Astrocyte of the cerebellum (primary cell): ENCODE results near the gene FAM156A.
"Not testable (repeated sequence)": the region's sequence is repeated elsewhere in the genome, so short reads cannot be mapped to it uniquely, and the experiment has no call there.

ENCODE experiments used
- DNase-seq: peaks from one replicate; pipeline ENCODE4 v3.0.0-alpha.2; 2011; ENCODE audit warnings: low read depth
- H3K4me3 ChIP-seq: 2 replicates; pipeline ENCODE4 v1.5.1; 2011; ENCODE audit warnings: mild to moderate bottlenecking, low read depth, low read length, moderate library complexity
- in situ Hi-C: cut with HindIII; loops from 2 replicates; pipeline ENCODE4 v1.10.0; 2017; ENCODE audit warnings: low sequenced_read_pairs
- TF ChIP-seq, protein P1 (sequence below): IDR thresholded peaks from 2 replicates; pipeline ENCODE4 v1.5.1; 2012; ENCODE audit warnings: low read length, low read depth, moderate library complexity, mild to moderate bottlenecking; ENCODE audit errors: missing control alignments

FAM156A gene

GRCh38 chrX:52940704-52941103 is 17.6 kb downstream of the FAM156A start:
- DNase-seq, H3K4me3 ChIP-seq, in situ Hi-C loops: not testable (repeated sequence)

DNA sequence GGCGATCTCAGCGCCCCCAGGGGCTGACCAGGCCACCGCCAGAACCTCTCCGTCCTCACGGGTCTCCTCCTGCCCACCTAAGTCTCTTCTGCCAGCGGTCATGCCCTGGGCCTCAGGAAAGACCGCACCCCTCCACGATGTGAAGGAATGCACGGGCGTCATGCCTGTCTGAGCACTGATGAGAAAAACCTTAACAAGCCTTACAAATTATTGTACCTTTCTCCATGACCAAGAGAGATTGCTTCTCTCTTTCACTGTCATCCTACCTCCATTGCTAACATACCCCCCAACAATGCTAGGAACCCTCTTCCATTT is 22.9 kb downstream of the FAM156A start:
- DNase-seq, in situ Hi-C loops: not testable (repeated sequence)
- peak overlapping the region; percentile 68 for H3K4me3 ChIP-seq

GRCh38 chrX:52934704-52935469 is 23.4 kb downstream of the FAM156A start:
- TF ChIP-seq, protein P1, sequence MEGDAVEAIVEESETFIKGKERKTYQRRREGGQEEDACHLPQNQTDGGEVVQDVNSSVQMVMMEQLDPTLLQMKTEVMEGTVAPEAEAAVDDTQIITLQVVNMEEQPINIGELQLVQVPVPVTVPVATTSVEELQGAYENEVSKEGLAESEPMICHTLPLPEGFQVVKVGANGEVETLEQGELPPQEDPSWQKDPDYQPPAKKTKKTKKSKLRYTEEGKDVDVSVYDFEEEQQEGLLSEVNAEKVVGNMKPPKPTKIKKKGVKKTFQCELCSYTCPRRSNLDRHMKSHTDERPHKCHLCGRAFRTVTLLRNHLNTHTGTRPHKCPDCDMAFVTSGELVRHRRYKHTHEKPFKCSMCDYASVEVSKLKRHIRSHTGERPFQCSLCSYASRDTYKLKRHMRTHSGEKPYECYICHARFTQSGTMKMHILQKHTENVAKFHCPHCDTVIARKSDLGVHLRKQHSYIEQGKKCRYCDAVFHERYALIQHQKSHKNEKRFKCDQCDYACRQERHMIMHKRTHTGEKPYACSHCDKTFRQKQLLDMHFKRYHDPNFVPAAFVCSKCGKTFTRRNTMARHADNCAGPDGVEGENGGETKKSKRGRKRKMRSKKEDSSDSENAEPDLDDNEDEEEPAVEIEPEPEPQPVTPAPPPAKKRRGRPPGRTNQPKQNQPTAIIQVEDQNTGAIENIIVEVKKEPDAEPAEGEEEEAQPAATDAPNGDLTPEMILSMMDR = peak; percentile 74
- peak; percentile 87 for DNase-seq
- H3K4me3 ChIP-seq = peak overlapping the region; percentile 68
- in situ Hi-C loops = no loop called here

DNA sequence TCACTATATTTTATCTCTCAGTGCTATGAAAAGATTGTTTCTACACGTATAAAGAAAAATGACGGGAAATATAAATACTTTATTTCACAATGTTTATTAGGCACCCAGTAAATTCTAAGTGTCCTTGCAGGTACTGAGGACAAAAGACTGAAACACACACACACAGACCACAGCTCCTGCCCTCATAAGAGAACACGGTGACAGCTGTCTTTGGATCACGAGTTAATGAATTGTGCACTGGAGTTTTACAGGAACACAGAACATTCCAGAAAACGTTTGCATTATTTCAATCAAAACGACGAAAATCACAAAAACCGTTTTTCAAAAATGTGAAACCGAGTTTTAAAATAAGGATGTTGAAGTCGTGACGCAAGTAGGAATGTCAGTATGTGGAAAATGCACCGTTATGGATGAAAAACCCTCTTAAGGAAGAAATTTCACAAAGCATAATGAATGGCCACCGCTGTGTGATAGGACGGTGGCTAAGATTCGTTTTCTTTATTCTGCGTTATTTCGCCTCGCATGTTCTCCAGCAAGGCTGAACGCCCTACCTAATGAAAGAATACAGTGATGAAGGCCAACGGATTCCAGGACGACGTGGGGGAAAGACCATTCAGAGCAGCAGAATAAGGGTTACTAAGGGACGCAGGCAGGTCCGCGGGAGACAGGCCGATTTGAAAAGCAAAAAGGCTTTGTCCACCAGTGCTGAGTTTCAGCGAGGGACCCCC is 24.2 kb downstream of the FAM156A start:
- TF ChIP-seq, protein P1 = no peak
- no peak for DNase-seq
- in situ Hi-C loops = no loop called here
- H3K4me3 ChIP-seq = peak overlapping the region; percentile 68

DNA sequence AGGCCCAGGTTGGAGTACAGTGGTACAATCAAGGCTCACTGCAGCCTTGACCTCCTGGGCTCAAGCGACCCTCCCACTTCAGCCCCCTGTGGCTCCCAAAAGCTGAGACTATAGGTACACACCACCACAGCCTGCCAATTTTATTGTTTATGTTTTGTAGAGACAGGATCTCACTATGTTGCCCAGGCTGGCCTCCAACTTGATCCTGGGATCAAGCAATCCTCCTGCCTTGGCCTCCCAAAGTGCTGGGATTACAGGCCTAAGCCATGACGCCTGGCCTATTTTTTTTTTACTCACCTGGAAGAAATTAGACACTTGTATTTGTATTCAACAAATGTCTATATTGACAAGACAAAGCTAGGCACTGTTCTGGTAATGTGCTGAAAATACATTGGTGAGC is 25.1 kb downstream of the FAM156A start:
- in situ Hi-C loops = no loop called here
- no peak overlapping the region for H3K4me3 ChIP-seq
- no peak for DNase-seq
- TF ChIP-seq, protein P1 = no peak

GRCh38 chrX:52930214-52930613 is 28.1 kb downstream of the FAM156A start:
- DNase-seq, in situ Hi-C loops, H3K4me3 ChIP-seq: not testable (repeated sequence)

GRCh38 chrX:52923781-52924241 is 34.5 kb downstream of the FAM156A start:
- in situ Hi-C loops = no loop called here
- TF ChIP-seq, protein P1 = no peak
- no peak for DNase-seq
- H3K4me3 ChIP-seq = no peak overlapping the region

DNA sequence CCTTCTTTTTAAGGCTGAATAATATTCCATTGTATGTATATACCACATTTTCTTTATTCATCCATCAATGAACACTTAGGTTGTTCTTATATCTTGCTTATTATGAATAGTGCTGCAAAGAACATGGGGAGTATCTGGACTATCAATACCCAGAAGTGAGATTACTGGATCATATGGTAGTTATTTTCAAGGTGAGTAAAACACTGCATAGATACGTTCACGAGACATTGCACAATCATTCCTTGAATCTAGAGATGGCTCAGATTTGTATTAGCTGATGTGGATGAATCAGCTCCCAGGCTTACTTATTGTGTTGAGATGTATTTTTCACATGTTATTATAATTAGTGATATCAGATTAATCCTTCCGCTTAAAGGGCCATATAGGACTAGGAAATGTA is 43.6 kb downstream of the FAM156A start:
- in situ Hi-C loops, H3K4me3 ChIP-seq, DNase-seq: not testable (repeated sequence)

GRCh38 chrX:52913681-52914080 is 44.6 kb downstream of the FAM156A start:
- in situ Hi-C loops, H3K4me3 ChIP-seq, DNase-seq: not testable (repeated sequence)

GRCh38 chrX:52909313-52909969 is 48.9 kb downstream of the FAM156A start:
- DNase-seq, H3K4me3 ChIP-seq, in situ Hi-C loops: not testable (repeated sequence)

- DNase-seq, in situ Hi-C loops, H3K4me3 ChIP-seq: not testable (repeated sequence)
These were observed 50.4 kb downstream of the FAM156A start for GRCh38 chrX:52907900-52908299.

GRCh38 chrX:52907137-52907536 is 51.2 kb downstream of the FAM156A start:
- in situ Hi-C loops, H3K4me3 ChIP-seq, DNase-seq: not testable (repeated sequence)

- H3K4me3 ChIP-seq, in situ Hi-C loops, DNase-seq: not testable (repeated sequence)
These were observed 52.2 kb downstream of the FAM156A start for GRCh38 chrX:52906072-52906471.
